GM23338 (cell line): ENCODE results near the gene DENND4A.
A peak's percentile ranks its signal among the peaks of the same experiment; 100 is the strongest.

Experiments used
- CREB1 ChIP-seq: fragments of 250-450 bp; sonication (Bioruptor Pico); IDR thresholded peaks from 2 replicates; pipeline ENCODE4 v1.5.0; 2020; ENCODE audit warnings: low read depth, mild to moderate bottlenecking, moderate library complexity
- EZH2 ChIP-seq: fragments of 200-600 bp; sonication (generic); IDR thresholded peaks from one replicate; pipeline ENCODE4 v1.8.0; 2017; ENCODE audit warnings: antibody characterized with exemption, mild to moderate bottlenecking, low read depth; ENCODE audit not compliant: unreplicated experiment
- EZH2phosphoT487 ChIP-seq: fragments of 200-600 bp; sonication (generic); IDR thresholded peaks from one replicate; pipeline ENCODE4 v1.8.1; 2018; ENCODE audit warnings: antibody characterized with exemption; ENCODE audit not compliant: unreplicated experiment
- JUNB ChIP-seq: IDR thresholded peaks from one replicate; pipeline ENCODE4 v1.6.1; 2016; ENCODE audit warnings: antibody characterized with exemption; ENCODE audit not compliant: unreplicated experiment
- NANOG ChIP-seq: IDR thresholded peaks from 2 replicates; pipeline ENCODE4 v1.6.1; 2016; ENCODE audit warnings: antibody characterized with exemption, borderline replicate concordance
- POLR2AphosphoS5 ChIP-seq: IDR thresholded peaks from 2 replicates; pipeline ENCODE4 v1.6.1; 2016; ENCODE audit warnings: antibody characterized with exemption, low read depth
- REST ChIP-seq: IDR thresholded peaks from one replicate; pipeline ENCODE4 v1.6.1; 2018; ENCODE audit warnings: antibody characterized with exemption; ENCODE audit not compliant: unreplicated experiment
- STAT1 ChIP-seq: IDR thresholded peaks from one replicate; pipeline ENCODE4 v1.6.1; 2016; ENCODE audit warnings: antibody characterized with exemption; ENCODE audit not compliant: unreplicated experiment
- ZNF114 ChIP-seq: fragments of 250-450 bp; sonication (Bioruptor Pico); IDR thresholded peaks from 2 replicates; pipeline ENCODE4 v1.5.0; 2020; ENCODE audit warnings: mild to moderate bottlenecking, moderate library complexity
- ZNF331 ChIP-seq: fragments of 250-450 bp; sonication (Bioruptor Pico); IDR thresholded peaks from 2 replicates; pipeline ENCODE4 v1.5.0; 2020; ENCODE audit warnings: low read depth, mild to moderate bottlenecking, moderate library complexity
- ZNF462 ChIP-seq: fragments of 250-450 bp; sonication (Bioruptor Pico); IDR thresholded peaks from 2 replicates; pipeline ENCODE4 v1.5.0; 2020; ENCODE audit warnings: mild to moderate bottlenecking, moderate library complexity
- TF ChIP-seq, protein P1 (sequence below), 2 experiments: fragments of 200-600 bp in 1 of 2; sonication (generic) in 1 of 2; conservative IDR thresholded peaks; 2 replicates each; pipeline versions ENCODE4 v1.5.1 to v1.6.1; 2016 to 2017; ENCODE audit warnings: antibody characterized with exemption in 2 of 2, low read depth in 2 of 2, mild to moderate bottlenecking in 2 of 2, moderate library complexity in 1 of 2
- TF ChIP-seq, protein P2 (sequence below): IDR thresholded peaks from 2 replicates; pipeline ENCODE4 v1.6.1; 2016; ENCODE audit warnings: antibody characterized with exemption

DNA sequence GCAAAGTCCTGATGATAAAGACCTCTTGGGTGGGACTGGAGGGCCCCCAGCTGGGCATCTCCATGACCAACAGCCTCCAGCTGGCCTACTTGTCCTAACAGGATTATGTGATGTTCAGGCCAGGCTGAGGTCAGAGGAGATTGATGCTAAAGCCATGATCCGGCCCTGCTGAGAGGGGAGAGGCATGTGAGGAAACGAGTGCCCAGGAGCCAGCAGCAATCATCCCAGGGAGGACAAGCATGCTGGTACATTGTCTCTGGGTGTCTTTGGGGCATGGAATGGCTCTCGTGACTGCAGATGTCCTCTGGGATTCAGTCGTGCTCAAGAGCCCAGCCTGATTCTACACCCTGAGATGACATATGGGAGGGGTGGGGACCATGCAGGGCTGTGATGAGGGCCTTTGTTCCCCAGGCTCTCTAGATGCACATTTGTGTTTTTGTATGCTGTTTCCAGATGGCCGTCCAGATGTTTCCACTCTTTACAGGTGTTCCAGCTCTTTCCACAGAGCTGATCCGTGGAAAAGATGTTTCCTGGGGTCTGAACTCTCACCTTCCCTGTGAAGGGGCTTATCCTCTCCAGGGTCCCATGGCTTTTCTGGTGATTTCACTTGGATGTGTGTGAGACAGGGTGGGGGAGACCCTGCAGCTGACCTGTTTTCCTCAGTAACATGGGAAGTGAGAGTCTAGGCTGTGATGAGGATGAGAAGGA, 150.2 kb downstream of the DENND4A start:
- TF ChIP-seq, protein P1, sequence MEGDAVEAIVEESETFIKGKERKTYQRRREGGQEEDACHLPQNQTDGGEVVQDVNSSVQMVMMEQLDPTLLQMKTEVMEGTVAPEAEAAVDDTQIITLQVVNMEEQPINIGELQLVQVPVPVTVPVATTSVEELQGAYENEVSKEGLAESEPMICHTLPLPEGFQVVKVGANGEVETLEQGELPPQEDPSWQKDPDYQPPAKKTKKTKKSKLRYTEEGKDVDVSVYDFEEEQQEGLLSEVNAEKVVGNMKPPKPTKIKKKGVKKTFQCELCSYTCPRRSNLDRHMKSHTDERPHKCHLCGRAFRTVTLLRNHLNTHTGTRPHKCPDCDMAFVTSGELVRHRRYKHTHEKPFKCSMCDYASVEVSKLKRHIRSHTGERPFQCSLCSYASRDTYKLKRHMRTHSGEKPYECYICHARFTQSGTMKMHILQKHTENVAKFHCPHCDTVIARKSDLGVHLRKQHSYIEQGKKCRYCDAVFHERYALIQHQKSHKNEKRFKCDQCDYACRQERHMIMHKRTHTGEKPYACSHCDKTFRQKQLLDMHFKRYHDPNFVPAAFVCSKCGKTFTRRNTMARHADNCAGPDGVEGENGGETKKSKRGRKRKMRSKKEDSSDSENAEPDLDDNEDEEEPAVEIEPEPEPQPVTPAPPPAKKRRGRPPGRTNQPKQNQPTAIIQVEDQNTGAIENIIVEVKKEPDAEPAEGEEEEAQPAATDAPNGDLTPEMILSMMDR (conservative IDR thresholded peaks at IDR 0.05; ENCODE audit: low read depth in 2 of 2), result peak in 1 of 2 experiments; percentile 28; a peak in 2 of 4 replicates
- TF ChIP-seq POLR2AphosphoS5 (no peak), CREB1 (CRISPR knock-in tag) (no peak), STAT1 (no peak), EZH2 (no peak), NANOG (no peak), REST (no peak), EZH2phosphoT487 (no peak), ZNF114 (CRISPR knock-in tag) (no peak), ZNF331 (CRISPR knock-in tag) (no peak), JUNB (no peak), ZNF462 (CRISPR knock-in tag) (no peak)
- TF ChIP-seq, protein P2, sequence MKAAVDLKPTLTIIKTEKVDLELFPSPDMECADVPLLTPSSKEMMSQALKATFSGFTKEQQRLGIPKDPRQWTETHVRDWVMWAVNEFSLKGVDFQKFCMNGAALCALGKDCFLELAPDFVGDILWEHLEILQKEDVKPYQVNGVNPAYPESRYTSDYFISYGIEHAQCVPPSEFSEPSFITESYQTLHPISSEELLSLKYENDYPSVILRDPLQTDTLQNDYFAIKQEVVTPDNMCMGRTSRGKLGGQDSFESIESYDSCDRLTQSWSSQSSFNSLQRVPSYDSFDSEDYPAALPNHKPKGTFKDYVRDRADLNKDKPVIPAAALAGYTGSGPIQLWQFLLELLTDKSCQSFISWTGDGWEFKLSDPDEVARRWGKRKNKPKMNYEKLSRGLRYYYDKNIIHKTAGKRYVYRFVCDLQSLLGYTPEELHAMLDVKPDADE, result no peak
